ENCODE measurements around the gene BTN1A1.
A peak's percentile ranks its signal among the peaks of the same experiment; 100 is the strongest.
"Not testable (repeated sequence)": the region's sequence is repeated elsewhere in the genome, so short reads cannot be mapped to it uniquely, and the experiment has no call there.

The BTN1A1 gene

GRCh38 chr6:26519359-26519758 is 19.3 kb downstream of the BTN1A1 start:
- no peak for FAIRE-seq

- FAIRE-seq: no peak
Observed at GRCh38 chr6:26520237-26520849, 20.2 kb downstream of the BTN1A1 start.

- no peak for FAIRE-seq
Observed at GRCh38 chr6:26520850-26521599, 20.9 kb downstream of the BTN1A1 start.

- FAIRE-seq: no peak
Observed at GRCh38 chr6:26521600-26522391, 21.7 kb downstream of the BTN1A1 start.

GRCh38 chr6:26522486-26523228 is 22.6 kb downstream of the BTN1A1 start:
- peak; percentile 15 for FAIRE-seq

GRCh38 chr6:26524314-26524713 is 24.2 kb downstream of the BTN1A1 start:
- FAIRE-seq: not testable (repeated sequence)

GRCh38 chr6:26524722-26525370 is 24.7 kb downstream of the BTN1A1 start:
- no peak for FAIRE-seq

- no peak for FAIRE-seq
Observed at GRCh38 chr6:26525838-26526237, 25.7 kb downstream of the BTN1A1 start.

GRCh38 chr6:26526928-26527327 is 26.8 kb downstream of the BTN1A1 start:
- no peak for FAIRE-seq

- FAIRE-seq: no peak
Observed at GRCh38 chr6:26530203-26530602, 30.1 kb downstream of the BTN1A1 start.

GRCh38 chr6:26531897-26532296 is 31.8 kb downstream of the BTN1A1 start:
- FAIRE-seq: no peak

GRCh38 chr6:26532699-26533531 is 32.8 kb downstream of the BTN1A1 start:
- peak; percentile 93 for FAIRE-seq

GRCh38 chr6:26533532-26533931 is 33.4 kb downstream of the BTN1A1 start:
- no peak for FAIRE-seq

GRCh38 chr6:26534681-26535465 is 34.8 kb downstream of the BTN1A1 start:
- no peak for FAIRE-seq

- FAIRE-seq: peak; percentile 56
Observed at GRCh38 chr6:26536571-26537159, 36.6 kb downstream of the BTN1A1 start.

- peak; percentile 93 for FAIRE-seq
Observed at GRCh38 chr6:26537160-26537845, 37.2 kb downstream of the BTN1A1 start.

GRCh38 chr6:26537846-26538571 is 37.9 kb downstream of the BTN1A1 start, which contains the start of gene HMGN4:
Gene HMGN4 (plus strand): TSS chr6:26538366. CDS start chr6:26545207, 6,841 bp downstream.
- no peak for FAIRE-seq

- no peak for FAIRE-seq
Observed at GRCh38 chr6:26538572-26538902, 38.4 kb downstream of the BTN1A1 start.

GRCh38 chr6:26539071-26539615 is 39.0 kb downstream of the BTN1A1 start:
- FAIRE-seq: no peak
